GM21529 (cell line): ENCODE measurements around the gene MCL1.
A peak's percentile ranks its signal among the peaks of the same experiment; 100 is the strongest.

Experiments used
- ATAC-seq: cut with Tn5 transposase; IDR thresholded peaks from one replicate; pipeline ENCODE4 v1.9.1; 2021; ENCODE audit not compliant: unreplicated experiment

Gene MCL1

DNA sequence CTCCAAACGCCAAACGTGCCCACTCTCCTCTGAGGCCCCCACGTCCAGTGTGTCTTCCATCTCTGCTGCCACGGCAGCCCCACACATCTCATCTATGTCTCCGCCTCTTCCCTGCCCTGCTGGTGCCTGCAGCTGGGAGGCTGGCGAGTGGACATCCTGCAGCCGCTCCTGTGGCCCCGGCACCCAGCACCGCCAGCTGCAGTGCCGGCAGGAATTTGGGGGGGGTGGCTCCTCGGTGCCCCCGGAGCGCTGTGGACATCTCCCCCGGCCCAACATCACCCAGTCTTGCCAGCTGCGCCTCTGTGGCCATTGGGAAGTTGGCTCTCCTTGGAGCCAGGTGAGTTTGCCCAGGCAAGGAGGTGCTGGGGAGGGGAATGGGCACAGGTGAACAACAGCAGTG, 21.6 kb downstream of the MCL1 start:
- ATAC-seq: no peak

DNA sequence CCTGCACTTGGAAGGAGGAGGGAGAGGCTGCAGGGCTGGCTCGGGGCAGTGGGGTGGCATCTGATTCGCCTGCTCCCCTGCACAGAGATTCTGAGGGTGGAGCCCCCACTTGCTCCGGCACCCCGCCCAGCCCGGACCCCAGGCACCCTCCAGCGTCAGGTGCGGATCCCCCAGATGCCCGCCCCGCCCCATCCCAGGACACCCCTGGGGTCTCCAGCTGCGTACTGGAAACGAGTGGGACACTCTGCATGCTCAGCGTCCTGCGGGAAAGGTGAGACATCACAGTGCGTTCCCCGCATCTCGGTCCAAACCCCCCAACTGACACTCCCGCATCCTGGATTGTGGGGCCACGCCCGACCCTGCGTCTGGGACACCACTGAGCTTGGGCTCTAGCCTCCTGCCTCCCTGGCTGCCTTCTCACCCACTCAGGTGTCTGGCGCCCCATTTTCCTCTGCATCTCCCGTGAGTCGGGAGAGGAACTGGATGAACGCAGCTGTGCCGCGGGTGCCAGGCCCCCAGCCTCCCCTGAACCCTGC, 22.3 kb downstream of the MCL1 start:
- no peak for ATAC-seq

DNA sequence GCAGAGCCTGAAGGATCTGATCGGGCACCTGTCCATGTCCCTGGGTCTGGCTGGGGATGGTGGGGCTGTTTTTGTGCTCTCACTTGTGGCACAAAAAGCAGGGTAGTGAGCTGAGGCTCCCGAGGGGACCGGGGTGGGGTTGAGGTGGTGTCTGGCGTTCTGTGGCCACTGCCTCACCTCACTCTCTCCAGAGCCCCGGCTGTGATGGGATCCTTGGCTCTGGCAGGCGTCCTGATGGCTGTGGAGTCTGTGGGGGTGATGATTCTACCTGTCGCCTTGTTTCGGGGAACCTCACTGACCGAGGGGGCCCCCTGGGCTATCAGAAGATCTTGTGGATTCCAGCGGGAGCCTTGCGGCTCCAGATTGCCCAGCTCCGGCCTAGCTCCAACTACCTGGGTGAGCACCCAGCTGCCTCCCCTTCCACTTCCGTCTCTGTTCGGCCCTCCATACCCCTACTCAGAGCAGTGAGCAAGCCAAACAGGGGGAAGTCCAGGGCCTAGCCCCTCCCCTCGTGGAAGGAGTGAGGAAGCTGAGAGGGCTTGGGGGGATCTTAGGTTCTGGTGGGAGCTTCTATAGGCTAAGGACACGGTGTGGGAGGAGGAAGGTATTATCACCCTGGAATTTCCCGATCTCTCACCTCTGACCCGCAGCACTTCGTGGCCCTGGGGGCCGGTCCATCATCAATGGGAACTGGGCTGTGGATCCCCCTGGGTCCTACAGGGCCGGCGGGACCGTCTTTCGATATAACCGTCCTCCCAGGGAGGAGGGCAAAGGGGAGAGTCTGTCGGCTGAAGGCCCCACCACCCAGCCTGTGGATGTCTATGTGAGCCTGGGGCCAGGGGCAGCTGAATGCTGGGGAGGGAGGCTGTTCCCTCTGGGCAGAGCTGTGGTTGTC, 23.2 kb downstream of the MCL1 start:
- ATAC-seq: no peak

DNA sequence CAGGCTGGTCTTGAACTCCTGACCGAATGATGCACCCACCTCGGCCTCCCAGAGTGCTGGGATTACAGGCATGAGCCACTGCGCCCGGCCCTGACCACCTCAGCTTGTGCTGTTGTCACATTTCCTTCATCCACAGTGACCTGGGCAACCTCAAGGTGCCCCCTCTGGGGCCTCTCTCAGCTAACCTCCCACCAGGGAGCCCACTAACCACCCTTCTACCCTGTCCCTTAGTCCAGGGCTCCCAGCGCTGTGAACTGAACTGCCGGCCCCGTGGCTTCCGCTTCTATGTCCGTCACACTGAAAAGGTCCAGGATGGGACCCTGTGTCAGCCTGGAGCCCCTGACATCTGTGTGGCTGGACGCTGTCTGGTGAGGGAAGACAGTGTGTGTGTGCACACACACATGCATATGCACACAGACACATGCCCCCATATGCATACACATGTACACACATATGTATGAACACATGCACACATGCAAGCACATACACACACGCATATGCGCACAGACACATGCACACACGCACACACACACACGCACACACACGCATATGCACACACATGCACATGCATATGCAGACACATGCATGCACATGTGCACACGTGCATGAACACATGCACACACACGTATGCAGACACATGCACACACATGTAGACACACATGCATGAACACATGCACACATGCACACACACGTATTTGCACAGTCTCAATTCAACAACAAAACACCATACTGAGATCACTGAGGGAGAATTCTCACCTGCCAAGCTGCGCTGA, 24.0 kb downstream of the MCL1 start:
- no peak for ATAC-seq

DNA sequence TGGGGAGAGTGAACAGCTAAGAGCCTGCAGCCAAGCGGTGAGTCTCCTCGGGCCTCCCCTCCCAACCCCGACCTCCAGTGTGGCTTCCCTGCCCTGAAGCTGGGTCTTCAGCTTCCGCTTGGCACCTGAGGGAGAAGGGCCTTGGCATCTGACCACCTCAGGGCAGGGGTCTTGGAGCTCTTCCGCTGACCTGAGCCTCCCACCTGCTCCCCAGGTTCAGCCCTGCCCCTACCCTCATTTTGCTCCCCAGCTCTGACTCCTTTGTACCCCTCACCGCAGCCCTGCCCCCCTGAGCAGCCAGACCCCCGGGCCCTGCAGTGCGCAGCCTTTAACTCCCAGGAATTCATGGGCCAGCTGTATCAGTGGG, 25.3 kb downstream of the MCL1 start:
- no peak for ATAC-seq

DNA sequence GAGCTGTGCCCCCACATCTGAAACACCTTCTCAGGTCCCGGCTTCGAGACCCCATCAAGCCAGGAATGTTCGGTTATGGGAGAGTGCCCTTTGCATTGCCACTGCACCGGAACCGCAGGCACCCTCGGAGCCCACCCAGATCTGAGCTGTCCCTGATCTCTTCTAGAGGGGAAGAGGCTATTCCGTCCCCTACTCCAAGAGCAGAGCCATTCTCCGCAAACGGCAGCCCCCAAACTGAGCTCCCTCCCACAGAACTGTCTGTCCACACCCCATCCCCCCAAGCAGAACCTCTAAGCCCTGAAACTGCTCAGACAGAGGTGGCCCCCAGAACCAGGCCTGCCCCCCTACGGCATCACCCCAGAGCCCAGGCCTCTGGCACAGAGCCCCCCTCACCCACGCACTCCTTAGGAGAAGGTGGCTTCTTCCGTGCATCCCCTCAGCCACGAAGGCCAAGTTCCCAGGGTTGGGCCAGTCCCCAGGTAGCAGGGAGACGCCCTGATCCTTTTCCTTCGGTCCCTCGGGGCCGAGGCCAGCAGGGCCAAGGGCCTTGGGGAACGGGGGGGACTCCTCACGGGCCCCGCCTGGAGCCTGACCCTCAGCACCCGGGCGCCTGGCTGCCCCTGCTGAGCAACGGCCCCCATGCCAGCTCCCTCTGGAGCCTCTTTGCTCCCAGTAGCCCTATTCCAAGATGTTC, 25.9 kb downstream of the MCL1 start:
- ATAC-seq: no peak

DNA sequence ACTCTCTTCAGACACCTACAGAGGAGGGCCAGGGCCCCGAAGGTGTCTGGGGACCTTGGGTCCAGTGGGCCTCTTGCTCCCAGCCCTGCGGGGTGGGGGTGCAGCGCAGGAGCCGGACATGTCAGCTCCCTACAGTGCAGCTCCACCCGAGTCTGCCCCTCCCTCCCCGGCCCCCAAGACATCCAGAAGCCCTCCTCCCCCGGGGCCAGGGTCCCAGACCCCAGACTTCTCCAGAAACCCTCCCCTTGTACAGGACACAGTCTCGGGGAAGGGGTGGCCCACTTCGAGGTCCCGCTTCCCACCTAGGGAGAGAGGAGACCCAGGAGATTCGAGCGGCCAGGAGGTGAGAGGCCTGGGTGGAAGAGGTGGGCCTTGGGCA, 26.5 kb downstream of the MCL1 start:
- no peak for ATAC-seq

DNA sequence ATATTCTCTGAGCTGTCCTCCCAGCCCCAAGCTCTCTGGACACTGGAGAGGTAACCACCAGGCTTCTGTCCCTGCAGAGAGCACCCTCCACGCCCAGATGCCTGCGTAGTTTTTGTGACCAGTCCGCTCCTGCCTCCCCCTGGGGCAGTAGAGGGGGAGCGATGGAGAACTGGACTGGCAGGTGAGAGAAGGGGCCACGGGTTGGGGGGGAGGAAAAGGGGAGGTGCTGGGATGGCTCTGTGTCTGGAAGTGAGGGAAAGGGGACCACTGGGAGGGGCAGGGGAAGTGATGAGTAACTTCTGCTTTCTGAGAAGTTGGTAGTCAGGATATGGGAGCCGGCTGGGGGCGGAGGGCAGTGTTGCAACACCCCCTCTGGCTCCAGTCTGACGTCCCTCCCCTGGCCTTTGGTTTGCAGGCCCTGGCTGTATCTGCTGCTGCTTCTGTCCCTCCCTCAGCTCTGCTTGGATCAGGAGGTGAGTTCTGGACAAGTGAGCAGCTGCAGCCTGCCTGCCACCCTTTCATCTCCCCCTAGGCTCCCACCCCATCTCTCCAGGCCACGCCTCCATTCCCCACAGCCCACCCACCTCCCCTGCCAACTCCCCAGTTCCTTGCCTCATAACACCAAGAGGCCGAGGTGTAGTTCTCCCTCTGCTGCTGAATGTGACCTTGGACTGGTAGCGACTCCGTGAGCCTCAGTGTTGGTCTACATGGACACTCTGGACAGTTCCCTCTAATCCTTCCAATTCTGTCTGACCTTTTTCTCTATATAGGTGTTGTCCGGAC, 27.1 kb downstream of the MCL1 start:
- no peak for ATAC-seq

DNA sequence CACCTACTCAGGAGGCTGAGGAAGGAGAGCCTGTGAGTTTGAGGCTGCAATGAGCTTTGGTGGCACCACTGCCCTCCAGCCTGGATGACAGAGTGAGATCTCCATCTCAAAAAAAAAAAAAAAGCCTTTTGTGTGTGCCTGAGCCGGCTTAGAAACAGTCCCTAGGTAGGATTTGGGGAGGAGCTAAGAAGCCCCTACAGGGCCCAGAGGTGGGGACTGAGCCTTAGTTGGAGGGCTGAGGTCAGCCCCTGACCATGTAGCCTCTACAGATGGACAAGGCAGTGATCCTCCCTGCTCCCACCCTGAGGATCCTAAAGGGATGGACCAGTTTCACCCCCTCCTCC, 27.7 kb downstream of the MCL1 start:
- no peak for ATAC-seq

DNA sequence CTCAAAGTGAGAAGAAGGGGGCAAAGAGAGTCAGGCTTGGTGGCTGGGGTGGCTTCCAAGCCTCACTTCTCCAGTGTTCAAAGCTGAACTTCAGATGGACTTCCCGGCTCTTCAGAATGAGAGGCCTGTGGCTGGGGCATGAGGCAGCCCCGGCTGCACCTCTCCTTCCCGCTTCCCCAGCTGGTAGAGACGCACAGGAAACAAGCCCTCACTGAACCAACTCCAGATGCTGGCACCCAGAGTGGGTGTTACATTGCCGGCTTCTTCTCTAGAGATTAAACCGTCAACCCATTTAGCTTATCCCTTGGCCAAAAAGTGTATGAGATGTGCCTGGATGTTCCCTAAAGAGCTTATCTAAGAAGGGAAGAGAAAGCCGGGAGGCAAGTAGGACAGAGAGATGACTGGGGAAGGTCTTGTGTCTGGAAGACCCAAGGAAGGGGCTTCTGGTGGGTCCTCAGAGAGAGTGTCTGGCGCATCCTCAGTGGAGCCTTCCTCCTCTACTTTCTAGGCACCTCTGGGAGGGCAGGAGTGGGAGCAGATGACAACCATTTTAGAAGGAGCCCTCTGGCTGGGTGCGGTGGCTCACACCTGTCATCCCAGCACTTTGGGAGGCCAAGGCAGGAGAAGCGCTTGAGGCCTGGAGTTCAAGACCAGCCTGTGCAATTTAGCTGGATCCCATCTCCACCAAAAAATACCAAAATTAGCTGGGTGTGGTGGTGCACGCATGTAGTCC, 28.2 kb downstream of the MCL1 start:
- ATAC-seq: no peak

DNA sequence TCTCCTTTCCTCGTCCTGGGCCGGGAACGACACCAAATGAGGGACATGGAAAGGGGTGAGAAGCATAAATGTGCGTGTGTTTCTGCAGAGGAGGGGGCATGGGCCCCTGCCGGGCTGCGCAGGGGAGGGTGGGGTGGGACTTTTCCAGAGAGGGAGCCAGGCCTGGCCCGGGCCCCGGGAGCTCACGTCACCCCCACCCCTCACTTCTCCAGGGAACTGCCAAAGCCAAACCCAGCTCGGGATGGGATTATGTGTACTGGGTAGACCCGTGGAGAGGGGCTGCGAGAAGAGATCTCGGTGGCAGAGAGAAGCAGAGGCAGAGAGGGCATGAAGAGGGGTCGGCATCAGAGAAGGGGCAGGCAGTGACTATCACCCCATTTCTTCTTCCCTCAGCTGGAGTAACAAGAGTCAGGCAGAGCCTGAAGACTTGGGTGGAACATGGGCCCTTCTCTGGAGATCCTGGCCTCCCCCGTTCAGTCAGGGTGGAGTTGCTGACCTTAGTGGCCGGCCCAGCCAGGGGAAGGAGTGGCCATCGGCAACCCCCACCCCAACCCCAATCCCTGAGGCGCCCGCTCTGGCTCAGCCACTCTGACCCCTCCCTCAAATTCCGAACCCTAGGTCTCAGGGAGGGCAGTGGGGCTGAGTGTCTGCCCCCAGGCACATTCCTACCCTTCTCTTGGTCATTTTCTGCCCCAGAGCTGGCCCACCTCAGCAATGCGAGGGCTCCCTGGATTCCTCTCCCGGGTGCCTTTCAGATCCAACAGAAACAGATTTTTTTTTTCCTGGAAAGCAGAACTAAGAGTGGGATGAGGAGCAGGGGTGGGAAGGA, 29.0 kb downstream of the MCL1 start:
- ATAC-seq: no peak

DNA sequence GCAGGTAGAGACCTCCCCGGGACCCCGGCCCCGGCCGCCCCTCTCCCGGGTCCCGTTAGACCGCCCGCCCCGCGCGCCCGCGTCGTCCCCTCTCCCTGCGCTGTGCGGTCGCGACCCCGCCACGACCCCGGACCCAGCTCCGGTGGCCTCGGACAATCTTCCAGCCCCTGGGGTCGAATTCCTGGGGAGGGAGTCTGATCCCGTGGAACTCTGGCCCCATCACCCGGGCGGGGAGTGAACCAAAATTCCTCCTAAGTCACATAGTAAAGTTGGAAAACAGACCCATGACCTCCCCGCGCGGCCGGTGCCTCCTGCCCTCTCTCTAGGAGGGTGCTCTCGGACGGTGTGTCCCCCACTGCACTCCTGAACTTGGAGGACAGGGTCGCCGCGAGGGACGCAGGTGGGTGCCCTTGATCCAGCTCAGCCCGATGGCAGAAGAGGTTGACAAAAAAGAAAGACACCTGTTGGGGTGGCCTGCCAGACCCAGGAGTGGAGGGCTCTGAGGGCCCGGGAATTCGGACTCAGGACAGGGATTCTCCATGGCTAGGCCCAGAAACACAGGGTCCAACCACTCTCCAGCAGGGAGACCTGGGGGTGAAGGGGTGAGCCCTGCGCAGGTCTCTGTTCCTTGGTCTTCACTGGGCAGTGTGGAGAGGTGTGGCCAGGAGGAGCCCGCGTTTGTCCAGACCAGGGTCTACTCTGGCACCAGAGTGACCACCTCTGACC, 29.8 kb downstream of the MCL1 start:
- no peak for ATAC-seq

DNA sequence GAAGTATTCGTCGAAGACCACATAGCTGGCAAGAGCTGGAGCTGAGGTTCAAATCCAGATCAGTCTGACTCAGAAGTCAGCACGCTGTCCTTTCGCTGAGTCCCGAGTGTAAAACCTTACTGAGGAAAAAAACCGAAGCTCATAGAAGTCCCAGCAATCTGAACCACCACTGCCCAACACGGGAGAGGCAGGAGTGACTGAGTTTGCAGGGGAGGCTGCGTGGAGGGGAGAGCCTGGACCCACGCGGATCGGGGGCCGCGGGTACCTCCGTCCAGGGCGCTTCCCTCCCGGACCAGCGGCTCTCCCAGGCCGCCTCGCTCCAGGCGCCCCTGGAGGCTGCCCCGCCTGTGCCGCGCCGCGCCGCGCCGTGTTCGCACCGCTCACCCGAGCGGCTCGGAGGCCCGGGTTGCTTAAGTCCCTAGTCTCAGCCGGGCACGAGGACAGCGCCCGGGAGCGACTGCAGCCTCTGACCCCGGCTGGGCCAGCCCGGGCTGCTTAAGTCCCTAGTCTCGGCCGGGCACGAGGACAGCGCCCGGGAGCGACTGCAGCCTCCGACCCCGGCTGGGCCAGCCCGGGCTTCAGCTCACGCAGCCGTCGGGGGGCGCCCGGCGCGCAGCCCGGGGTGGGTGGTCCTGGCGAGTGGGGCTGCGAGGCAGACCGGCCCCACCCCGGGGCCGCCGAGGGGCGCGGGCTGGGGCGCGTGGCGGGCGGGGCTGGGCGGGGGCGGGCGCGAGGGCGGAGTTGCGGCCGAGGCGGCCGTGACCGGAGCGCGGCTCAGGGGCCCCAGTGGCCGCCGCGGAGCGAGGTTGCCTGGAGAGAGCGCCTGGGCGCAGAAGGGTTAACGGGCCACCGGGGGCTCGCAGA, 30.5 kb downstream of the MCL1 start, which contains the start of gene ADAMTSL4:
ADAMTSL4 (plus strand) TSS at position 777 of the 864 bp plus-strand sequence. CDS start 2,881 bp downstream, outside the sequence.
- ATAC-seq: peak; percentile 54

DNA sequence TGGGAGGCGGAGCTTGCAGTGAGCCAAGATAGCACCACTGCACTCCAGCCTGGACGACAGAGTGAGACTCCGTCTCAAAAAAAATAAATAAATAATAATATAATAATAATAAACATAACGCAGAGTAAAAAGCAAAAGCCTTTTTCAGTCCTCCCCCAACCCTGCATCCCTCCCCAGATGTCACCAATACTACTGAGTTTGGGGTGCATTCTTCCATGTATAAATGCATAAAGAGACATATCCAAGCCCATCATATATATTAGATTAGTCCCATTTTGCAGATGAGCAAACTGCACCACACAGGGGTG, 31.1 kb downstream of the MCL1 start:
- no peak for ATAC-seq

DNA sequence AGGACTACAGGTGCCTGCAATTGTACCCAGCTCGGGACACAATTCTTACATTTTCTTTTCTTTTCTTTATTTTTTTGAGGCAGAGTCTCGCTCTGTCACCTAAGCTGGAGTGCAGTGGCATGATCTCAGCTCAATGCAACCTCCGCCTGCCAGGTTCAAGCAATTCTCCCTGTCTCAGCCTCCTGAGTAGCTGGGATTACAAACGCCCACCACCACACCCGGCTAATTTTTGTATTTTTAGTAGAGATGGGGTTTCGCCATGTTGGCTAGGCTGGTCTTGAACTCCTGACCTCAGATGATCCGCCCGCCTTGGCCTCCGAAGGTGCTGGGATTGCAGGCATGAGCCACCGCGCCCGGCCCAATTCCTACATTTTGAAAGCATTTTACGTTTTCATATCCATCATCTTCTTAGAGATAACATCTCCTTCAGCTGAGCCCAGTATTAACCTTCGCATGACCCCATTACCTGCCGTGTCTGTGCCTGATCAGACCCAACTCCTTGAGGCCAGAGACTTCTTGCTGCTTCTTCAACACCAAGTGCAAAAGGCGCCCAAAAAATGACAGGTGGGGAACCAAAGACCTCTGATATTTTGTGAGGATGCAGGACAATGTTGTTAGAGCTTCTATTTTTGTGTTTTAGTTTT, 33.0 kb downstream of the MCL1 start:
- no peak for ATAC-seq

DNA sequence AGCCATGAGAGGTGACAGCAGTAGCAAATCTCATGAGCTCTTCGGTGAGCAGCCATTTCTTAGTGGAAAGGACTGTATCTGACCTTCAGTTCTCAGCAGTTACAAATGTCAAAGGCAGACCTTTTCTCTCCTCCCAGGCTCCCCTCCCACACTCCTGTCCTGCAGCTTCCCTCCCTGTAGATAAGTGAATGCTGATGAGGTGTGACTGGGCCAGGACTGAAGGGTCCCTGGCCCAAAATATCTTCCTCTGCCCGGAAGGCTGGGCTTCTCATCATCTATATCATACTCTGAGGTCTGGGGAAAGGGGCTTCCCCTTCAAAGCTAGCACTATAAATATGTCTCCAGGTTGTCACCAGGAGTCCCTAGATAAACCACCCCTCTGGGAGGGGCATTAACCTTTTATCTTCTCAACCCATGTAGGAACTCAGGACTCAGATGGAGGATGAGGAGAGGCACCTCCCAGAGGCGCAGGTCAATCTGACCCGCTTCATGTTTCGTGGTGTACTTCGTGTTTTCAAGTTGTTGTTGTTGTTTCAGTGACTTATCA, 33.9 kb downstream of the MCL1 start:
- ATAC-seq: no peak

DNA sequence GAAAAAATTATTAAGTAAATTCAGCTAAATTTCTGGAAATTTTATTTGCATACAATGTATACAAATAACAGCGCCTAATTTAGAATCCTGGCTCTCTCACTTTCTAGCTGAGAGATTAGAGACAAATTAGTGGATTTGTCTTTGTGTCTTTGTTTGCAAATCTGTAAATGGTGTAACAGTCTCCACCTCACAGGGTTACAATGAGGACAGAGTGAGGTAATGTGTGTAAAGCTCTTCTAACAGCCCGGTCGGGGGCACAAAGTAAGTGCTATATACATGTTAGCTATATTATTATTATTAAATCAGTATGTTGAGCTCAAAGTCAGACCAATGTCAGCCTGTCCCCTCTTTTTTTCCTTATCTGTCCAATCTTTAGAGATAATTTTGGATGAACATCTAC, 35.2 kb downstream of the MCL1 start:
- no peak for ATAC-seq
